ENCODE measurements around the gene HEPACAM.
"Not testable (repeated sequence)": the region's sequence is repeated elsewhere in the genome, so short reads cannot be mapped to it uniquely, and the experiment has no call there.

Gene HEPACAM, protein sequence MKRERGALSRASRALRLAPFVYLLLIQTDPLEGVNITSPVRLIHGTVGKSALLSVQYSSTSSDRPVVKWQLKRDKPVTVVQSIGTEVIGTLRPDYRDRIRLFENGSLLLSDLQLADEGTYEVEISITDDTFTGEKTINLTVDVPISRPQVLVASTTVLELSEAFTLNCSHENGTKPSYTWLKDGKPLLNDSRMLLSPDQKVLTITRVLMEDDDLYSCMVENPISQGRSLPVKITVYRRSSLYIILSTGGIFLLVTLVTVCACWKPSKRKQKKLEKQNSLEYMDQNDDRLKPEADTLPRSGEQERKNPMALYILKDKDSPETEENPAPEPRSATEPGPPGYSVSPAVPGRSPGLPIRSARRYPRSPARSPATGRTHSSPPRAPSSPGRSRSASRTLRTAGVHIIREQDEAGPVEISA

DNA sequence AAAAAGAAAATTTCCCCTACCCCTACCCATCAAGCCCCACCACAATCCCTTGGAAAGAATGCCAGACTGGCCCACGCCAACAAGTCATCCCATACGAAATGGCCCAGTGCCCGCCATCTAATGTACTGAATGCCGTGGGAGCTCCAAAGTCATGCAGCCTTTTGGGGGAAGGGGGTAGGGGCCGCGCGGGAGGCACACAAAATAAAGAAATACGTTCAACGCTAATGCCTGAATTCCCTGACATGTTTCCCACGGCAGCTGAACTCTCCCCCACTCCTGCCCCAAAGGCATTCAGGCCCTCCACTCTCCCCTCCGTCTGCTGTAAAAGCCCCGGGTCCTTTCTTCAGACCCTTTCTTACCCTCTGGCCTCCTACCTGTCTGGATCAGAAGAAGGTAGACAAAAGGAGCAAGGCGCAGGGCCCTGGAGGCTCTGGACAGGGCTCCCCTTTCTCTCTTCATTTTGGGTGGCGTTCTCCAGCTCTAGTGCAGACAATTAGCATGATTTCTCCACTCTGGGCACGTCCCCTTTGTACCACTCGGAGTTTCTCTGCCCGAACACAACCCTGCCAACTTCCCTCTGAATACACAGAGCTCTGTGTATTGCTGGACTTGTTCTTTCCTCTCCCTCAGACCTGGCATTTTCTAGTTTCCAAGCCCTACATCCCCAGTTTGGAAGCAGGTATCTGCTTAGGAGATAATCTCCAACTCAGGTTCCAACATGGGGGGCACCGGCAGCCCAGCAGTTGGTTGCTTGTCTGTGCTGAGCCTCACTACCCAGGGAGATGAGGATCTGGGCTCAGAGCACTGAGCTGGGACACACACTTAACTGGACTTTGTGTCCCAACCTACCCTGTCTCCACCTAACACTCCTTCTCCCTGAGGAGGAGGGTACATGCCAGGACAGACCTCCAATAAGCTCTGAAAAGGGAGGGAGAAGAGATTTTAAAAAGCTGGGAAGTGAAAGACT lies at the start of gene HEPACAM:
TSS of gene HEPACAM (minus strand) at position 500 of the 967 bp plus-strand sequence. CDS start at position 459, 41 bp downstream.
- no peak for DNase-seq (ENCODE audit: low spot score)

DNA sequence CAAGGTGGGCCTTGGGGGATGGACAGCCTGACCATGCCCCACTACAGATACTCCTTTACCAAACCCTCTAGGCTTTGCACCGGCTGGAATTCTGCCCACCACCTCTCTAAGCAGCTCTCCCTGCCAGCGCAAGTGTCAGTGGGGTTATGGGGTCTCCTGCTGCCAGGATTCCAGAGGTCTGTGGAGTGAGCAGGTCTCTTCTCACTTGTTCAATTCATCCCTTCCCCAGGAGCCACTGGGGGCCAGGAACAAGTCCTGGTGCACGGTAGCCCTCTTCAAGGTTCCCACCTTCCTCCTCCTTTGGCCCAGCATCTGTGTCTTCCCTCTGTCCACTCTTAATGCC lies 48.6 kb upstream of the HEPACAM start:
- no peak for DNase-seq (ENCODE audit: low spot score)

DNA sequence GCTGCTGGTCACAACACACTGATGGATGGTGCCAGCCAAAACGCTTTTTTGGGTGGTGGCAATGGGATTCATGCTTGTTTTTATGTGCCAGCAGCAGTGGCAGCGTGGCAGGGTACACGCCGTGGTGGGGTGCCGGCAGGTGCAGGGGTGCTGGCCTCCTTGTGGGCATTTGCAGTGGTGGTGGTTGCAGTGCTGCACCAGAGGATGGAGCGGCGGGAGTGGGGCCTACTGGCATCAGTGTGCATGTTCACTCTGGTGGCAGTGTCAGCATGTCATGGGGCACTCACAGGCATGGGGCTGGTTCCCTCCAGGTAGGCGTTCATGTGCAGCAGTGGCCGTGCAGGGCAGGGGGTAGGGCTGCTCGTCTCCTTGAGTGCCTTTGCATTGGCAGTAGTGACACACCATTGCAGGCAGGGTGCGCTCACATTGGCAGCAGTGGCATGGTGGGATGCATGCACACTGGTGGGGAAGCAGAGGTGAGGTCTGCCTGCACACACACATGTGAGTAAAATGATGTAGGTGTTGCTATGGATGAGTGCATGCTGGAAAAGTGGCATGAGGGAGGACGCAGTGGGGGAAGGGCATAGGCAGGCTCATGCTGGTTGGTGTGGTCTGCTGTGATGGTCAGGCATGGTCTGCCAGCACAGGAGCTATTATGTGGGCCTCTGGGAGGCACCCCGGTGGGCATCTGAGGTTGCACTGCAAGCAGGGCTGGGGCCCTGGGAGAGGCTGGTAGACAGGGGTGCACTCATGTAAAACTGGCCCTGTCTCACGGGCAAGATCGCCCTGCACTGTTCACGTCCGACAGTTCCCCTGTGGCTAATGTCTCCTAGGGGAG lies 48.0 kb upstream of the HEPACAM start:
- no peak for DNase-seq (ENCODE audit: low spot score)

DNA sequence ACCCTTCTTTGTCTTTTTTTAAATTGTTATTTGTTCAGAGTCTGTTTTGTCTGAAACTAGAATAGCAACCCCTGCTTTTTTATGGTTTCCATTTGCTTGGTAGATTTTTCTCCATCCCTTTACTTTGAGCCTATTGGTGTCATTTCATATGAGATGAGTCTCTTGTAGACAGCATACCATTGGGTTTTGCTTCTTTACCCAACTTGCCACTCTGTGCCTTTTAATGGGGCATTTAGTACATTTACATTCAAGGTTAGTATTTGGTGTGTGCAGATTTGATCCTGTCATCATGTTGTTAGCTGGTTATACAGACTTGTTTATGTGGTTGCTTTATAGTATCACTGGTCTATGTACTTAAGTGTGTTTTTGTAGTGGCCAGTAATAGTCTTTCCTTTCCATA lies 46.2 kb upstream of the HEPACAM start:
- DNase-seq (ENCODE audit: low spot score): no peak

DNA sequence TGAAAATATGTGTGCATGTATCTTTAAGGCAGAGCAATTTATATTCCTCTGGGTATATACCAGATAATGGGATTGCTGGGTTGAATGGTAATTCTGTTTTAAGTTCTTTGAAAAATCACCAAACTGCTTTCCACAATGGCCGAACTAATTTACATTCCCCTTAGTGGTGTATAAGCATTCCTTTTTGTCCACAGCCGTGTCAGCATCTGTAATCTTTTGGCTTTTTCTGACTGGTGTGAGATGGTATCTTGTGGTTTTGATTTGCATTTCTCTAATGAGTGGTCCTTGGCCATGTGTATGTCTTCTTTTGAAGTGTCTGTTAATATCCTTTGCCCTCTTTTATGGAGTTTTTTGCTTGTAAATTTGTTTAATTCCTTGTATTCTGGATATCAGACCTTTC lies 42.5 kb upstream of the HEPACAM start:
- no peak for DNase-seq (ENCODE audit: low spot score)

DNA sequence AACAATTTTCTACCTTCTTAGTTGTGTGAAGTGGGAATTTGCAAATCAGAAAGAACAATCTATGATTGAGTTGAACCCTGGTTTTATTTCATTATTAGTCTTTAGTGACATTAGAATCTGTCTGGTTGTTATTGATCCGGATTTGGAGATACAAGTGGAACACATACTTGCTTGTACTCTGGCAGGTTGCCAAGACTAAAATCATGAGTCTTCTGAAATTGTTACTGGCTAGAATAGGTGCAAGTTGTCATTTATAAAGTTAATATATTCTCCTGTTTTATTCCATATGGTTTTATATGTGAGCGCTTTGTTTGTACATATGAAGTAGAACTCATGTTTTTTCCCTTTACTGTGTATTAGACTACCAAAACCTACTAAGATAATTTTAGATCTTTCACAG lies 41.2 kb upstream of the HEPACAM start:
- DNase-seq (ENCODE audit: low spot score): no peak

DNA sequence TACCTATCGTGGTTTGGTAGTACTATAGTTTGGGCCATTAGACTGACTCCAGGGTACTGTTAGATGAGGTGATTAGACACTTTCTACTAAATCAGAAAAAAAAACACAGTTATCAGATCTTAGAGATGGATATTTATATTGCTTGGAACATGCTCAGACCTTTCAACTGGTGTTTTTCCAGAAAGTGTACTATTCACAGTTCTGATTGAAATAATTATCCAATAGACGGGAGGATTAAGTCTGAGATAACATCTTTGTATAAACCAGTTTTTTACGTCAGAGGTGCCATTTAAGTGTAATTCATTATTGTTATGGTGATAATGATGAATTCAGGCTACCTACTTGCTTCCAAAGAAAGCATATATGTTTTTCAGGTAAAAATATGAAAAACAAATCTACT lies 40.7 kb upstream of the HEPACAM start:
- DNase-seq (ENCODE audit: low spot score): no peak

DNA sequence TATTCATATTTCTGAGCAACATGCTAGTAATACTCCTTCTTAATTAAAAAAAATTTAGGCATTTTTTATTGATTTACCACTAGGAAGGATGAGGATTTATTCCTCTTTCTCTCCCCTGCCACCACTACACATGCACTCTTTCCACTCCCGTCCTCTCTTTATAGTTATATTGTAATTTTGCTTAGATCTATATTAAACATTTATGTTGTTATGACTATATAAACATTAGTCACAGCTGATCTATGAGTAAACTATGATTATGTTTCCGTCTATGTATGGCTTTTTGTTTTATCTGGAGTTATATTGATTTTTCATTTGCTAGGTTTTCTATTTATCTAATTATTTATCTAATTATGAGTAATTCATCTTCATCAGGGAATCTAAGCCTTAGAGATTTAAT lies 36.0 kb upstream of the HEPACAM start:
- no peak for DNase-seq (ENCODE audit: low spot score)

DNA sequence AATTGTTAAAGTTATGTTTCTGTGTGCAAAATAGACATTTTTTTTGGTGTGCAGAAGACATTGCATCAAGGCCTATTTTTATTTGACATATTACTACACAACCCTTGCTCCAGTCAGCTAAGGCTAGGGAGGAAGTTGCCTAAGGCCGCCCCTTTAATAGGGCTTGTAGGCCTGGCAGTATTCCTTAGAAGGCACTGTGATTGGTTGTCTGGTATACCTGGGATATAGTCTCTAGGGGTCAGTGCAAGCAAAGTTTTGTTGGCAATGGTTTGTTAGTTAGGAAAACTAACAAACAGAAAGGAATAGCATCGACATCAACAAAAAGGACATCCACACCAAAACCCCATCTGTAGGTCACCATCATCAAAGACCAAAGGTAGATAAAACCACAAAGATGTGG lies 35.1 kb upstream of the HEPACAM start:
- DNase-seq (ENCODE audit: low spot score): peak; percentile 23

DNA sequence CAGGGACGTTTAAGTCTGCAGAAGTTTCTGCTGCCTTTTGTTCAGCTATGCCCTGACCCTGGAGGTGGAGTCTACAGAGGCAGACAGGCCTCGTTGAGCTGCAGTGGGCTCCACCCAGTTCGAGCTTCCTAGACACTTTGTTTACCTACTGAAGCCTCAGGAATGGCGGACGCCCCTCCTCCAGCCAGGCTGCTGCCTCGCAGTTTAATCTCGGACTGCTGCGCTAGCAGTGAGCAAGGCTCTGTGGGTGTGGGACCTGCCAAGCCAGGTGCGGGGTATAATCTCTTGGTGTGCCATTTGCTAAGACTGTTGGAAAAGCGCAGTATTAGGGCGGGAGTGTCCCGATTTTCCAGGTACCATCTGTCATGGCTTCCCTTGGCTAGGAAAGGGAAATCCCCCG lies 32.4 kb upstream of the HEPACAM start:
- DNase-seq (ENCODE audit: low spot score): not testable (repeated sequence)

DNA sequence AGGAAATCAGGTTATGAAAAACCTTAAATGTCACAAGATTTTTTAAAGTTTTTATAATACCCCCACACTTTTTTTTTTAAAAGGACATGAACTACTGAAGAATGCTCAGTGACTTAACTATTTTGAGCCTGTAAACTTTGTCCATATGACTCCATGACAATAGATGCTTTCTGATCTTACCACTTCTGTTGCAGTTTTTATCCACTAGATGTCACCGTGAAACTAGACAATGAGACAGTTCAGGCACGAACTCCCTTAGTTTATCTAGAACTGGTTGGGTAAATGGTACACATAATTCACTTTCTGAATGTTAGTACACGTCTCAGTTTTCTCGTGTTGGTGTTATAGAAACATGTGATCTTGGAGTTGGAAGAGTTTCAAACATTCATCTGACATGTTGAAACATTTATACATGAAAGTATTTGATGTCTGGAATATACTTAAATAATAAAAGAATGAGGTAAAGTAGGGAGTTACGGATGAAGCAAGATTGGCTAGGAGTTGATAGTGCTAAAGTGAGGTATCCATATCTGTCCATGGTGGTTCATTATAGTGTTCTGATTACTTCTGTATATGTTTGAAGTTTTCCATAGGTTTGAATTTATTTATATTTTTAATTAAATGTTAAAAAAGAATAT lies 26.2 kb upstream of the HEPACAM start:
- DNase-seq (ENCODE audit: low spot score): peak; percentile 63

DNA sequence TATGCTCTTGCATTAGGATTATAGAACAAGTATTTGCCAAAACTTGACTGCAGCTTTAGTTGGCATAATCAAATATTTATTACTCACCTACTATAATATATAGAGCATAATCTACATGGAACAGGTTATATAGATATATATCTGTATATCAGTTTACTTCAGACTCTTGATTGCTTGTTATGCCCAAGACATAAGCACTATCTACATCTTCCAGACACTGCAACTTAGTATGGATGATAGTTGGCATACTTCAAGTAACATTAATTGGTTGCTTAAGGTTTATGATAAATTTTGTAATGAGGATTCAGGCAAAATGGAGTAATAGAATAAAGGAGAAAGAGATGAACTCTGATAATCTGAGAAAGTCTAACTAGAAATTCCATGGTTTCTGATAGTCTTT lies 19.2 kb upstream of the HEPACAM start:
- no peak for DNase-seq (ENCODE audit: low spot score)

DNA sequence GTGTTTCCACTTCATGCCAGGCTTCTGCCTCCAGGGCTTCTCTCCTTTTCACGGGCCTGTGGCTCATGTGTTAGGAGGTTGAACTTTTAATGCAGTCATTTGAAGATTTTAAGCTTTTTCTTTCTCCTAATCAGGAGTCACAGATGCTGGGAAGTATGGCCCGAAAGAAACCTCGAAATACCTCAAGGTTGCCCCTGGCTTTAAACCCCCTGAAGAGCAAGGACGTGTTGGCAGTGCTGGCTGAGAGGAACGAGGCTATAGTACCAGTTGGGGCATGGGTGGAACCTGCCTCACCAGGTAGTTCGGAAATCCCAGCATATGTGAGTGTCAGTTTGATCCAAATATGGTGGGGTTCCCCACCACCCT lies 18.7 kb upstream of the HEPACAM start:
- no peak for DNase-seq (ENCODE audit: low spot score)

DNA sequence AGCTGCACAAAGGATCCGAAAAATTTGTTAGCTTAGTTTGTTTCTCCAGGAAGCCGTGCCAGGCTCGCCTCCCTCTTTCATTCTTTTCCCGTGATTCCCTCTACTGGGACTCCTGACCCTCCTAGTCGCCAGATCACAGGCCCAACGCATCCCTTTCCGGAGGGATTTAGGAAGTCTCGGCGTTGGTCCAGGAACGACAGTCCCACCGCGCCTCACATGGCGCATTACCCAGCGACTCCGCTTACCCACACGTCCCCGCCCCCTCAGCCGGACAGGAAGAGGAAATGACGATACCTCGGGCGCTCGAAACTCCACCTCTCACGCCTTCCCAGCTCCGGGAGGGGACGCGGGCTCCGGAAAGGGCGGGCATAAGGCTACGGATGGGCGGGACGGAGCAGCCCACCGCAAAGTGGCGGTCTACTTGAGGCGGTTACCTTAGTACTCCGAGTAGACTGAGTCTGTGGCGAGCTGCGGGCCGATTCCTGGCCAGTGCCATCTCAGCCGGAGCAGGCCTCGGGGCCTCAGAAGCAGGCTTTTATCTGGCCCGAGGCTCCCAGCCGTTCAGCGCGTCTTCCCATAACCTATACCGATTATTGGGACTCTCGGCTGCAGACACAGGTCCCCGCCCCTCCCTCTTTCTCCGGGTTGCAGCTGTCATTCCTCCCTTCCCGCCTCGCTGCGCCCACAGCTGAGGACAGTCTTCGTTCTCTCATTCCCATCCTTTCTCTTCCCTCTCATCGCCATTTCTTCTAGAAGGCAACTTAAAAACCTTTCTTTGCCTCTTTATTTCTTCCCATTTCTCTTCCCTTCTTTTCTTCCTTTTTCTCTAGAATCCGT lies 18.1 kb upstream of the HEPACAM start, which contains the start of gene CCDC15:
TSS of gene CCDC15 (plus strand) at position 450 of the 837 bp plus-strand sequence. CDS start 531 bp downstream, outside the sequence.
- DNase-seq (ENCODE audit: low spot score): peak; percentile 93

DNA sequence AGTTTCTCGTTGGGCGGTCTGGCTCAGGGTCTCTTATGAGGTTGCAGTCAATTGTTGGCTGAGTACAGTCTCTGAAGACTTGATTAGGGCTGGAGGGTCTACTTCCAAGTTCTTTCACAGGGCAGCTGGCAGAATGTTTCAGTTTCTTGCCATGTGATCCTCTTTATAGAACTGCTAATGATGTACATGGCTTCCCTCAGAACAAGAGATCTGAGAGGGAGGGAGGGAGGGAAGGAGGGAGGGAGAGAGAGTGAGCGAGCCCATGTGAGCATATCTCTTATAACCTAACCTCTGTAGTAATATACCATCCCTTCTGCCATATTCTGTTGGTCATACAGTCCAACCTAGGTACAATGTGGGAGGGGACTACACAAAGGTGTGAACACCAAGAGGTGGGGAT lies 15.5 kb upstream of the HEPACAM start:
- no peak for DNase-seq (ENCODE audit: low spot score)

DNA sequence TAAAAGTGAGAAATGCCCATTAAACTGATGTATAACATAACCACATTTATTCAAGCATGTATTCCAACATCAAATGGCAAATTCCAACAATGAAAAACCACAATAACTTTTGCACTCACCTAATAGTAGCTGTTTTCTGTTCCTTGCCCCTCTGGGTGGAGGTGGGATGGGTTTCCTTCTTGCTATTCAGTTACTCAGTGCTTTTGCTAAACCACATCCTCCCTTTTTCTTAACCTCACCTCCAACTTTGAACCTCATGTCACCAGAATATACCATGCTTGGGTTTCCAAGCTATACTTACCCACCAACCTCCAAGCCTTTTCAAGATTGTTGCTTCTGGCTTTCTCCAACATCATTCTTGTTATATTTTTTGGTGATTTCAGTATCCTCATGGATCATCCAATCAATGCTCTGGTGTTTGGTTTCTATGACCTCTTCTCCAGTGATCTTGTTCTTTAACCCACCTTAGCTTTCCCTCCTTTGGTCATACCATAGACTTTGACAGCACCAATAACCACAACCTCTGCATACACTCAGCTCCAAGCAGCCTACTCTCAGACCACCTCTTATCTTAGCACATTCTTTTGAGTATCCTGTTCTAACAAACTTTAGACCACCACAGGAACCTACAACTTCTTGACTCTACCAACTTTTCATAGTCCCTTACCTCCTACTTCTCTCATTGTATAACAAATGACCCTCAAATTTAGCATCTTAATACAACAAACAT lies 14.9 kb upstream of the HEPACAM start:
- no peak for DNase-seq (ENCODE audit: low spot score)

DNA sequence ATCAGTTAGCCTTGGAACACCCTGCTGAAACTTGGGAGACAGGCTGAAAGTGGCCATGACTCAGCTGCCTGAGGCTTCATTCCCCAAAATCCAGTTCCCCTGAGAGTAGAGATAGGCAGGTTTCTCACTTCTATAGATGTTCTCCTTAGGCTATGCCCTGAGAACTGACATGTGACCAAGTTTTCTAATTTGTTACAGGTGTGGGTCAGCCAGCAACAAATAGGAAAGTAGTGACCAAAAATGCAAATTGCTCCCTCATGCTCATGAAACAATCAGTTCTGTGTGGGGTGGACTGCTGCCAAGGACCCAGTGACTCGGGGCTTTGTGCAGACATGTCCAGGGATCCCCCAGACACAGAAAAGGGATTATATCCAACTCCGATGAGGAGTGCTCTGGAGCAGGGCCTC lies 10.9 kb upstream of the HEPACAM start:
- DNase-seq (ENCODE audit: low spot score): no peak

DNA sequence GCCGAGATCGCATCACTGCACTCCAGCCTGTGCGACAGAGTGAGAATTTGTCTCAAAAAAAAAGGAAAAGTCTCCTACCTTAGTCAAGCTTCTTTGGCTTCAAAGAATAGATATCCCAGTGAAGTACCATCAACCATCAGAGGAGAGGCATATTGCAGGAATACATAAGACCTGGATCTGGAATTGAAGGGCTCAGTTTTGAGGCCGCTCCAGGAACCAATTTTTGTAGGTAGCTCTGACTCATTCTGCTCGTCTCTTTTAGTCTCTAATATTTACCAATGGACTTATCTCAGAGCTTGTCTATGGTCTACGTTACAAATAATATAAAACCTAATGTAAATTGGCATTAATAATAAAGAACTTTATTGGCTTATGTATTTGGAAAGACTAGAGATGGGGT lies 10.0 kb upstream of the HEPACAM start:
- no peak for DNase-seq (ENCODE audit: low spot score)

DNA sequence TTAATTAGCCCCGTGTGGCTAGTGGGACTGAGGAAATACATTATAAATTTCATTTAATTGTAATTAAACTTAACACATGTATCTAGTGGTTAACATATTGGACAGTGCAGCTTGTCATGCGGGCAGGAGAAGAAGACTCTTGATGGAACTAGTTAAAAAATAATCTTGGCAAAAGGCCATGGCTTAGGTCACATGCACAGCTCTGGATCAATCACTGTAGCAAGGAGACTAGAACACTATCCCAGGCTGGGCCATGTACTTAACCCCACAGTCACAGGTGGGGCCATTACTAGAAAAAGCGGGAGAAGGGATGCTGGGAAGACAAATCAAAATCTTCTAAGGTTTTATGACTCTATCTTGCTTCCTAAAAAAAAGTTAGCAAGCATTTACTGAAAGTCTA lies 8.7 kb upstream of the HEPACAM start:
- DNase-seq (ENCODE audit: low spot score): no peak

DNA sequence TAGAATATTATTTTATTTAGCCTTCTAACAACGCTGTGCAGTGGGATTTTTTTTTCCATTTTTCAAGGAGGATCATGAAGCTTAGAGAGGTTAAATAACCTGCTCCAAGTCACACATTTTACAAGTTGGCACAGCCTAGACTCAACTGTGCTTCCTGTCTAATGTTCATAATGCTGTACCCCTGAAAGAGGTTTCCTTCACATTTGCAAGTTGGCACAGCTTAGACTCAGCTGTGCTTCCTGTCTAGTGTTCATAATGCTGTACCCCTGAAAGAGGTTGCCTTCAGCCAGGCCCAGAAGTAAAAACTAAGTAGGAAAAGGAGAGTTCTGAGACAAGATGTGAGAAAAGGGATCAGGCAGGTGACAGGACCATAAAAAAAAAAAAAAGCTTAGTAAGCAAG lies 7.9 kb upstream of the HEPACAM start:
- DNase-seq (ENCODE audit: low spot score): no peak

All from AG08396 (cell line).